Ishikawa (cell line): Measurements from ENCODE around the gene PDIA3.

ENCODE experiments used
- CEBPB ChIP-seq: IDR thresholded peaks from 2 replicates; pipeline ENCODE4 v1.6.1; 2012
- CREB1 ChIP-seq: IDR thresholded peaks from 2 replicates; pipeline ENCODE4 v1.6.1; 2012; ENCODE audit warnings: low read depth
- EGR1 ChIP-seq: IDR thresholded peaks from 2 replicates; pipeline ENCODE4 v1.6.1; 2012
- EP300 ChIP-seq: IDR thresholded peaks from 2 replicates; pipeline ENCODE4 v1.6.1; 2012; ENCODE audit warnings: borderline replicate concordance
- FOXM1 ChIP-seq: IDR thresholded peaks from 2 replicates; pipeline ENCODE4 v1.6.1; 2012; ENCODE audit warnings: low read depth, borderline replicate concordance
- NFIC ChIP-seq: IDR thresholded peaks from 2 replicates; pipeline ENCODE4 v1.6.1; 2012
- RAD21 ChIP-seq: IDR thresholded peaks from 2 replicates; pipeline ENCODE4 v1.6.1; 2012; ENCODE audit warnings: low read depth
- TAF1 ChIP-seq: IDR thresholded peaks from 2 replicates; pipeline ENCODE4 v1.6.1; 2012; ENCODE audit warnings: low read depth, mild to moderate bottlenecking
- TCF12 ChIP-seq: IDR thresholded peaks from 2 replicates; pipeline ENCODE4 v1.6.1; 2012; ENCODE audit warnings: low read depth
- TEAD4 ChIP-seq: IDR thresholded peaks from 2 replicates; pipeline ENCODE4 v1.6.1; 2012
- YY1 ChIP-seq: IDR thresholded peaks from 2 replicates; pipeline ENCODE4 v1.6.1; 2012; ENCODE audit warnings: low read depth
- ZBTB7A ChIP-seq: IDR thresholded peaks from 2 replicates; pipeline ENCODE4 v1.6.1; 2012; ENCODE audit warnings: low read depth
- TF ChIP-seq, protein P1 (sequence below): IDR thresholded peaks from 2 replicates; pipeline ENCODE4 v1.6.1; 2012
- TF ChIP-seq, protein P2 (sequence below): IDR thresholded peaks from 2 replicates; pipeline ENCODE4 v1.6.1; 2012; ENCODE audit warnings: low read depth, mild to moderate bottlenecking
- TF ChIP-seq, protein P3 (sequence below): IDR thresholded peaks from 2 replicates; pipeline ENCODE4 v1.6.1; 2012

Gene PDIA3

DNA sequence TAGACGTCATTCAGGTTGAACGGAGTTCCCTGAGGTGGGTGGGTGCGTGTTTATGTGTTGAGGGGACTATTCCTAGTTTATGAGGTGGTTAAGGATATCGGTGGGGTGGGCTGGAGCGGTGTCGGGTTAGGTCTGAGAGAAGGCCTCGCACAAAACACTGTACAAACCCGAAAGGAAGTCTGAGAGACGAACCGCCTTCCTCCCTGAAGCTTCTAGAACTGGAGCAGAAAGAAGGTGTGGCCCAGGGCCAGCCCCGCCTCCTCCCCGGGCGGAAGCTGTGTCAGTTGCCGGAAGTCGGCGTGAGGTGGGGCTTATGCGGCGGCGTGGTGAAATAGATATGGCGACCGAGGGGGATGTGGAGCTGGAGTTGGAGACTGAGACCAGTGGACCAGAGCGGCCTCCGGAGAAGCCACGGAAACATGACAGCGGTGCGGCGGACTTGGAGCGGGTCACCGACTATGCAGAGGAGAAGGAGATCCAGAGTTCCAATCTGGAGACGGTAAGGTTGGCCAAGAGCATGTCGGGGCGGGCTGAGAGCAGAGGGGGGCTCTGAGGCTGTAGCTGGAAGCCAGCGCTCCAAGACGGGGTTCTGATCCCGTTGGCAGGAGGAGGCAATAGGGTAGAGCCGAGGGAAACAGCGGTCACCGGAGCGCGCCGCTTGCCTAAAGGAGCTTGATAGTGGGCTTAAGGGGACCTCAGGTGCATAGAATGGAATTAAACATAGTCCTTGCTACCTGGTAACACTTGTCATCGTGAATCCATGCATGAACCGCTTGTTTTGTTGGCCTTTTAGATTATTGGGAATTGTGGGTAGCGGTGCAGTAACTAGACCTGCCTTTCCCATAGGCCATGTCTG, 54.3 kb downstream of the PDIA3 start, which contains the start of gene HYPK:
HYPK (plus strand) TSS at position 314 of the 856 bp plus-strand sequence; CDS start at position 338, 24 bp downstream.
- TF ChIP-seq CEBPB (no peak), ZBTB7A (no peak), TAF1 (peak; percentile 88), TCF12 (no peak), FOXM1 (no peak), CREB1 (0 out of 2 replicates have a peak, but pooled peaks have one; percentile 51), RAD21 (no peak), YY1 (peak; percentile 92), EP300 (no peak), NFIC (no peak), EGR1 (no peak), TEAD4 (no peak)
- TF ChIP-seq, protein P1, sequence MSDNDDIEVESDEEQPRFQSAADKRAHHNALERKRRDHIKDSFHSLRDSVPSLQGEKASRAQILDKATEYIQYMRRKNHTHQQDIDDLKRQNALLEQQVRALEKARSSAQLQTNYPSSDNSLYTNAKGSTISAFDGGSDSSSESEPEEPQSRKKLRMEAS: peak; percentile 80
- TF ChIP-seq, protein P2, sequence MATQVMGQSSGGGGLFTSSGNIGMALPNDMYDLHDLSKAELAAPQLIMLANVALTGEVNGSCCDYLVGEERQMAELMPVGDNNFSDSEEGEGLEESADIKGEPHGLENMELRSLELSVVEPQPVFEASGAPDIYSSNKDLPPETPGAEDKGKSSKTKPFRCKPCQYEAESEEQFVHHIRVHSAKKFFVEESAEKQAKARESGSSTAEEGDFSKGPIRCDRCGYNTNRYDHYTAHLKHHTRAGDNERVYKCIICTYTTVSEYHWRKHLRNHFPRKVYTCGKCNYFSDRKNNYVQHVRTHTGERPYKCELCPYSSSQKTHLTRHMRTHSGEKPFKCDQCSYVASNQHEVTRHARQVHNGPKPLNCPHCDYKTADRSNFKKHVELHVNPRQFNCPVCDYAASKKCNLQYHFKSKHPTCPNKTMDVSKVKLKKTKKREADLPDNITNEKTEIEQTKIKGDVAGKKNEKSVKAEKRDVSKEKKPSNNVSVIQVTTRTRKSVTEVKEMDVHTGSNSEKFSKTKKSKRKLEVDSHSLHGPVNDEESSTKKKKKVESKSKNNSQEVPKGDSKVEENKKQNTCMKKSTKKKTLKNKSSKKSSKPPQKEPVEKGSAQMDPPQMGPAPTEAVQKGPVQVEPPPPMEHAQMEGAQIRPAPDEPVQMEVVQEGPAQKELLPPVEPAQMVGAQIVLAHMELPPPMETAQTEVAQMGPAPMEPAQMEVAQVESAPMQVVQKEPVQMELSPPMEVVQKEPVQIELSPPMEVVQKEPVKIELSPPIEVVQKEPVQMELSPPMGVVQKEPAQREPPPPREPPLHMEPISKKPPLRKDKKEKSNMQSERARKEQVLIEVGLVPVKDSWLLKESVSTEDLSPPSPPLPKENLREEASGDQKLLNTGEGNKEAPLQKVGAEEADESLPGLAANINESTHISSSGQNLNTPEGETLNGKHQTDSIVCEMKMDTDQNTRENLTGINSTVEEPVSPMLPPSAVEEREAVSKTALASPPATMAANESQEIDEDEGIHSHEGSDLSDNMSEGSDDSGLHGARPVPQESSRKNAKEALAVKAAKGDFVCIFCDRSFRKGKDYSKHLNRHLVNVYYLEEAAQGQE: no peak
- TF ChIP-seq, protein P3, sequence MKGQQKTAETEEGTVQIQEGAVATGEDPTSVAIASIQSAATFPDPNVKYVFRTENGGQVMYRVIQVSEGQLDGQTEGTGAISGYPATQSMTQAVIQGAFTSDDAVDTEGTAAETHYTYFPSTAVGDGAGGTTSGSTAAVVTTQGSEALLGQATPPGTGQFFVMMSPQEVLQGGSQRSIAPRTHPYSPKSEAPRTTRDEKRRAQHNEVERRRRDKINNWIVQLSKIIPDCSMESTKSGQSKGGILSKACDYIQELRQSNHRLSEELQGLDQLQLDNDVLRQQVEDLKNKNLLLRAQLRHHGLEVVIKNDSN: no peak

DNA sequence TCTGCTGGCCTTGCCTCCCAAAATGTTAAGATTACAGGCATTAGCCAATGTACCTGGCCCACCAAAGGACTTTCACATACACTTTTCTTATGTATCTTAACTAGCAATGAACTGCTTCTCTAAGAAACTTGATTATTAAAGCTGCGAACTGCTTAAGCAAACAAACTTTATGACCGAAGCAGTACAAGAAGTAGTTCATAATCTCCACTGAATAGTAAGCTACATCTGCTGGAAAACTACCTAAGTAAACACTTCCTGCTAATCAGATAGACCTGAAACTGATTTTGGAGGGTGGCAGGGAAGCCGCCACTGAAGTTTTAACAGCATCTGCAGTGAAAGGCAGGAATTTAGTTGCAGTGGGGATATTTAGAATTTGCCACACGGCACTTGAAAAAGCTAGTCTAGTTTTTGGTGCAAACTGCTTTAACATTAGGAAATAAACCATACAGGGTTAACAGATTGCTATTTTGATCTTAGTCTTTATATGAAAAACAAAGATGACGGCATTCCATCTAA, 62.3 kb downstream of the PDIA3 start:
- TF ChIP-seq TCF12: no peak
- TF ChIP-seq, protein P3: no peak
- TF ChIP-seq TEAD4: no peak

DNA sequence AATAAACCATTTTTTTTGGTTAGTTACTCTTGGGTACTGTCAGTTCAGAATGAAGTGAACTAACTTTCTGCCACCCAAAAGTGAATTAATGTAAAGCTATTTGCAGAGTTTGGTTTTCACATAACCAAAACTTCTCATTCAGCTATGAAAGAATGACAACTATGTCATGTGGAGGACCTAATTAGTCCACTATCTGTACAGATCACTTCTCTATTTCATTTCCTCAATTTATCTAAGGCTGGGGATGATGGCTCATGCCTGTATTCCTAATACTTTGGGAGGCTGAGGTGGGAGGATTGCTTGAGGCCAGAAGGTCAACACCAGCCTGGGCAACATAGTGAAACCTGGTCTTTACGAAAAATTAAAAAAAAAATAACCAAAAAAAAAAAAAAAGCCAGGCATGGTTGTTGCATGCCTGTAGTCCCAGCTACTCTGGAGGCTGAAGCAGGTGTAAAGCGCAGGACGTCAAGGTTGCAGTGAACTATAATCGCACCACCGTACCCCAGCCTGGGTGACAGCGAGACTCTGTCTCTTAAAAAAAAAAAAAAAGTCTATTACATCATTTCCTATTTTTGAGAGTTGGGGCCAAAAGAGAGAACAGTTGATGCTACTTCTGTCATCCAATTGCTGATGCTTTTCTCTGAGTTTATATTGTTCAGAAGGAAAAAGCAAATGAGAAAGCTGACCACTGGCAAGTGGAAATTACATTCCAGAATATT, 62.9 kb downstream of the PDIA3 start:
- TF ChIP-seq TAF1 (no peak), YY1 (no peak), FOXM1 (no peak), EGR1 (no peak), CEBPB (no peak), TEAD4 (no peak), CREB1 (no peak), ZBTB7A (no peak), NFIC (no peak), RAD21 (no peak), TCF12 (no peak), EP300 (no peak)
- TF ChIP-seq, protein P3: no peak
- TF ChIP-seq, protein P2: no peak
- TF ChIP-seq, protein P1: no peak

DNA sequence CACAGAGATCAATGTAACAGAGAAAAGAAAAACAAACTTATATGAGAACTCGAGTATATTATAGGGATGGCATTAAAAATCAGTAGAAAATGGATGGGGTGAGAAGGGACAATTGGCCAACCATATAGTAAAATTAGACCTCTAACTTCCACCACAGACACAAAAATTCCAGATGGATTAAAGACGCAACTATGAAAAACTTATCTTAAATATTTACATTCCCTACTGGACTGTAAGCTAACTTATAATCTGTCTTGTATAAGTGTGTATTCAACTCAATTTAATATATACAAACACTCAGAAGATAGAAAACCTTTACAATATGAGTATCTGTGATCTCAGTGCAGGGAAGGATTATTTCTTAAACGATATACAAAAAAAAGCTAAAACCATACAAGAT, 75.3 kb downstream of the PDIA3 start:
- TF ChIP-seq FOXM1: no peak
- no peak for TF ChIP-seq EGR1
- no peak for TF ChIP-seq YY1
- TF ChIP-seq, protein P3: no peak
- TF ChIP-seq EP300: no peak
- TF ChIP-seq NFIC: no peak
